ENCODE results near the gene TAS2R1.

The TAS2R1 gene

GRCh38 chr5:9653061-9653460 is 22.9 kb upstream of the TAS2R1 start:
- no peak overlapping the region for H3K4me2 ChIP-seq (ENCODE audit: low read depth, low read length)
- H2AFZ ChIP-seq (ENCODE audit: low read length) = no peak overlapping the region
- no peaks in the 10 kb centered on the region for H4K20me1 ChIP-seq (ENCODE audit: insufficient read depth, low read length)
- no peak for DNase-seq
- H3K27ac ChIP-seq (ENCODE audit: low read length) = no peak overlapping the region
- no peak overlapping the region for H3K9ac ChIP-seq (ENCODE audit: low read length)
- no peaks in the 10 kb centered on the region; the same call in 1 of the 2 replicates for H3K9me2 ChIP-seq (replicated peaks; ENCODE audit: insufficient read depth, low read length)
- no peaks in the 10 kb centered on the region for H3K4me1 ChIP-seq (ENCODE audit: low read length)
- H3K36me3 ChIP-seq (replicated peaks; ENCODE audit: insufficient read depth, low read length) = no peaks in the 10 kb centered on the region
- TF ChIP-seq EZH2phosphoT487 (IDR thresholded peaks at IDR 0.05; ENCODE audit: low read length) (no peak), EZH2 (optimal IDR thresholded peaks at IDR 0.05; ENCODE audit: low read depth, low read length) (no peak), CTCF (IDR thresholded peaks at IDR 0.05; ENCODE audit: low read length) (no peak)
- H3K4me3 ChIP-seq (ENCODE audit: low read length) = no peak overlapping the region
- H3K79me2 ChIP-seq (ENCODE audit: low read length) = no peaks in the 10 kb centered on the region
- no peaks in the 10 kb centered on the region for H3F3A ChIP-seq (ENCODE audit: insufficient read depth, low read length)
- no peaks in the 10 kb centered on the region for H3K9me3 ChIP-seq (replicated peaks; ENCODE audit: insufficient read depth, low read length)
- no peaks in the 10 kb centered on the region for H3K27me3 ChIP-seq (replicated peaks; ENCODE audit: insufficient read depth, low read length)

DNA sequence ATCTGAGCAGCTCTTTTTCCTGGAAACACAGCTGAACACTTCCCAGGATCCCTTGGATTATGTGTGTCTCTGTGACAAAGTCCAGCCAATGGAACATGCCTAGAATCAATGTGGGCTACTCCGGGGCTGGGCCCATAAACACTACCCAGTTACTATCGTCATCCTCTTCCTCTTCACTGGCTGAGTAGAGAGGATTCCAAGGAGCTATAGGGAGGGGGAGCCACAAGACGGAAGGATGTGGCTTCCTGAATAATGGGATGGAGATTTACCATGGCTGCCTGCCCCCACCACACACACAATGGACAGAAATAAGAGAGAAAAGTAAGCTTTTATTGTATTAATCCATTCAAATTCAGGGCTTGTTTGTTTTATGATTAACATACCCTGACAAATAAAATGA is 22.1 kb upstream of the TAS2R1 start:
- no peak overlapping the region for H2AFZ ChIP-seq (ENCODE audit: low read length)
- no peak overlapping the region for H3K4me2 ChIP-seq (ENCODE audit: low read depth, low read length)
- H3K27ac ChIP-seq (ENCODE audit: low read length) = no peak overlapping the region
- H3K79me2 ChIP-seq (ENCODE audit: low read length) = no peaks in the 10 kb centered on the region
- H3K4me1 ChIP-seq (ENCODE audit: low read length) = no peaks in the 10 kb centered on the region
- no peaks in the 10 kb centered on the region for H3K36me3 ChIP-seq (replicated peaks; ENCODE audit: insufficient read depth, low read length)
- H3K27me3 ChIP-seq (replicated peaks; ENCODE audit: insufficient read depth, low read length) = no peaks in the 10 kb centered on the region
- H3K9me3 ChIP-seq (replicated peaks; ENCODE audit: insufficient read depth, low read length) = no peaks in the 10 kb centered on the region
- no peaks in the 10 kb centered on the region for H4K20me1 ChIP-seq (ENCODE audit: insufficient read depth, low read length)
- H3F3A ChIP-seq (ENCODE audit: insufficient read depth, low read length) = no peaks in the 10 kb centered on the region
- no peak for TF ChIP-seq EZH2 (optimal IDR thresholded peaks at IDR 0.05; ENCODE audit: low read depth, low read length)
- no peak for TF ChIP-seq EZH2phosphoT487 (IDR thresholded peaks at IDR 0.05; ENCODE audit: low read length)
- no peak for TF ChIP-seq CTCF (IDR thresholded peaks at IDR 0.05; ENCODE audit: low read length)
- DNase-seq = no peak
- H3K9me2 ChIP-seq (replicated peaks; ENCODE audit: insufficient read depth, low read length) = no peaks in the 10 kb centered on the region
- H3K9ac ChIP-seq (ENCODE audit: low read length) = no peak overlapping the region
- no peak overlapping the region for H3K4me3 ChIP-seq (ENCODE audit: low read length)

DNA sequence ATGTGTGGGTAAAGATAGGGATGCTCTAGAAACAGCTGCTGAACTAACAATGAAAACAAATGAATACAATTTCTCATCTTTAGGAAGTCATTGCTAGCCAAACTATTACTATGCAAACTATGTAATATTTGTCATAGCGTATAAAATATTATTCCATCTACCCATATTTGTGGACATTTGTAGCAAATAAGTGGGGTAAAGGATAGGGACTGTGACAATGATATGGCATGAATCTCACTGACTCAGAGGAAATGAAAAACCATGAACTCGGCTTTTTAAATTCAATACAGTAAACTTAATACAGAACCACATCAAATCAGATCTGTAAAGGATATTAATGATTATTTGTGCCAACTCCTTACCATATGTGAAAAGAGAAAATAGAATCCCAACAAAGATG is 16.7 kb upstream of the TAS2R1 start:
- H3K4me3 ChIP-seq (ENCODE audit: low read length) = no peak overlapping the region
- H3K9me2 ChIP-seq (replicated peaks; ENCODE audit: insufficient read depth, low read length) = no peaks in the 10 kb centered on the region
- H3K79me2 ChIP-seq (ENCODE audit: low read length) = no peaks in the 10 kb centered on the region
- H3F3A ChIP-seq (ENCODE audit: insufficient read depth, low read length) = no peaks in the 10 kb centered on the region
- no peaks in the 10 kb centered on the region for H3K4me1 ChIP-seq (ENCODE audit: low read length)
- no peak overlapping the region for H2AFZ ChIP-seq (ENCODE audit: low read length)
- H3K27me3 ChIP-seq (replicated peaks; ENCODE audit: insufficient read depth, low read length) = no peaks in the 10 kb centered on the region
- no peaks in the 10 kb centered on the region for H3K36me3 ChIP-seq (replicated peaks; ENCODE audit: insufficient read depth, low read length)
- H4K20me1 ChIP-seq (ENCODE audit: insufficient read depth, low read length) = no peaks in the 10 kb centered on the region
- no peak overlapping the region for H3K27ac ChIP-seq (ENCODE audit: low read length)
- TF ChIP-seq CTCF (IDR thresholded peaks at IDR 0.05; ENCODE audit: low read length) (no peak), EZH2 (optimal IDR thresholded peaks at IDR 0.05; ENCODE audit: low read depth, low read length) (no peak), EZH2phosphoT487 (IDR thresholded peaks at IDR 0.05; ENCODE audit: low read length) (no peak)
- no peak for DNase-seq
- no peaks in the 10 kb centered on the region for H3K9me3 ChIP-seq (replicated peaks; ENCODE audit: insufficient read depth, low read length)
- H3K4me2 ChIP-seq (ENCODE audit: low read depth, low read length) = no peak overlapping the region
- H3K9ac ChIP-seq (ENCODE audit: low read length) = no peak overlapping the region

Measured in MM.1S (cell line).